Midbrain (tissue), 1 donor: ENCODE results near the gene B3GALT4.
"Not testable (repeated sequence)": the region's sequence is repeated elsewhere in the genome, so short reads cannot be mapped to it uniquely, and the experiment has no call there.

ENCODE experiments used
- DNase-seq: peaks from one replicate; lab custom pipeline; 2025; lab: John Stamatoyannopoulos, UW

B3GALT4 gene

GRCh38 chr6:33276864-33277662 lies at the start of gene B3GALT4:
TSS of gene B3GALT4 (plus strand) at chr6:33277123. CDS start at chr6:33277420, 297 bp downstream.
- DNase-seq, result peak; percentile 38

GRCh38 chr6:33235221-33235634 lies 41.7 kb upstream of the B3GALT4 start:
- DNase-seq, result no peak

GRCh38 chr6:33236328-33236727 lies 40.6 kb upstream of the B3GALT4 start:
- no peak for DNase-seq

- DNase-seq, result no peak
Observed at GRCh38 chr6:33236852-33237251, 40.1 kb upstream of the B3GALT4 start.

- DNase-seq, result no peak
Observed at GRCh38 chr6:33237741-33238140, 39.2 kb upstream of the B3GALT4 start.

- no peak for DNase-seq
Observed at GRCh38 chr6:33241968-33242367, 35.0 kb upstream of the B3GALT4 start.

- DNase-seq, result no peak
Observed at GRCh38 chr6:33243476-33243875, 33.4 kb upstream of the B3GALT4 start.

- DNase-seq, result peak; percentile 89
Observed at GRCh38 chr6:33247977-33248642, 28.8 kb upstream of the B3GALT4 start.

GRCh38 chr6:33248643-33248931 lies 28.3 kb upstream of the B3GALT4 start:
- no peak for DNase-seq

- DNase-seq, result peak; percentile 99
Observed at GRCh38 chr6:33248932-33249731, 27.8 kb upstream of the B3GALT4 start.

GRCh38 chr6:33249732-33250630 lies 26.9 kb upstream of the B3GALT4 start:
- no peak for DNase-seq

- no peak for DNase-seq
Observed at GRCh38 chr6:33250731-33251130, 26.2 kb upstream of the B3GALT4 start.

- no peak for DNase-seq
Observed at GRCh38 chr6:33251395-33252012, 25.4 kb upstream of the B3GALT4 start.

- no peak for DNase-seq
Observed at GRCh38 chr6:33252759-33253158, 24.2 kb upstream of the B3GALT4 start.

- DNase-seq, result no peak
Observed at GRCh38 chr6:33254591-33254990, 22.3 kb upstream of the B3GALT4 start.

- DNase-seq, result no peak
Observed at GRCh38 chr6:33259032-33259431, 17.9 kb upstream of the B3GALT4 start.

GRCh38 chr6:33262490-33262889 lies 14.4 kb upstream of the B3GALT4 start:
- not testable (repeated sequence) for DNase-seq

- DNase-seq, result no peak
Observed at GRCh38 chr6:33264015-33264414, 12.9 kb upstream of the B3GALT4 start.

GRCh38 chr6:33271117-33271467 lies 5.8 kb upstream of the B3GALT4 start:
- DNase-seq, result peak; percentile 51

- DNase-seq, result peak; percentile 98
Observed at GRCh38 chr6:33271468-33272274, 5.3 kb upstream of the B3GALT4 start, which contains the start of the genes RPS18 and VPS52. TSS of gene RPS18 (plus strand) at chr6:33272075. CDS start at chr6:33272120, 45 bp downstream. TSS of gene VPS52 (minus strand) at chr6:33271876. CDS start at chr6:33271675, 201 bp downstream.
